Type B pancreatic cell (in vitro differentiated cells): ENCODE measurements around the gene XKR7. TPM values are rescaled to one million over a fixed set of nuclear protein-coding genes. Genes with fewer than 3 reads are reported as not detected.

Source experiments
- DNase-seq: peaks from one replicate; pipeline ENCODE4 v3.0.0; 2021; ENCODE audit warnings: mixed read lengths; ENCODE audit not compliant: unreplicated experiment; ENCODE audit errors: extremely low spot score
- H3K27ac Mint-ChIP-seq: 2 replicates; pipeline ENCODE4 v1.8.0; 2021; ENCODE audit warnings: mild to moderate bottlenecking, mixed read lengths
- H3K27me3 Mint-ChIP-seq: 2 replicates; pipeline ENCODE4 v1.8.0; 2021; ENCODE audit warnings: mixed read lengths
- H3K36me3 Mint-ChIP-seq: 2 replicates; pipeline ENCODE4 v1.8.0; 2021; ENCODE audit warnings: mixed read lengths
- H3K4me1 Mint-ChIP-seq: one replicate; pipeline ENCODE4 v1.8.0; 2021; ENCODE audit warnings: mixed read lengths; ENCODE audit not compliant: unreplicated experiment
- H3K4me3 Mint-ChIP-seq: 2 replicates; pipeline ENCODE4 v1.8.0; 2021; ENCODE audit warnings: mild to moderate bottlenecking, mixed read lengths
- H3K9me3 Mint-ChIP-seq: 2 replicates; pipeline ENCODE4 v1.8.0; 2021; ENCODE audit warnings: mixed read lengths
- total RNA-seq: library from RNA; stranded (reverse); gene quantifications from 2 replicates; pipeline ENCODE4 v1.2.1, GENCODE V29; 2021; ENCODE audit warnings: low replicate concordance
- TF ChIP-seq, protein P1 (sequence below): fragments of 200-600 bp; sonication (generic); conservative IDR thresholded peaks from 2 replicates; pipeline ENCODE4 v1.5.0; 2021; ENCODE audit warnings: antibody characterized with exemption, mild to moderate bottlenecking

Gene XKR7
- total RNA-seq, 1 donor from 2014 or later: 4.9 TPM

GRCh38 chr20:31968291-31969126 is 558 bp downstream of the XKR7 start:
- peaks cover 93% of the 10 kb centered on the region for H3K27me3 Mint-ChIP-seq
- H3K4me1 Mint-ChIP-seq: peaks cover 9% of the 10 kb centered on the region
- peak; percentile 99 for DNase-seq
- H3K27ac Mint-ChIP-seq: no peak overlapping the region
- TF ChIP-seq, protein P1, sequence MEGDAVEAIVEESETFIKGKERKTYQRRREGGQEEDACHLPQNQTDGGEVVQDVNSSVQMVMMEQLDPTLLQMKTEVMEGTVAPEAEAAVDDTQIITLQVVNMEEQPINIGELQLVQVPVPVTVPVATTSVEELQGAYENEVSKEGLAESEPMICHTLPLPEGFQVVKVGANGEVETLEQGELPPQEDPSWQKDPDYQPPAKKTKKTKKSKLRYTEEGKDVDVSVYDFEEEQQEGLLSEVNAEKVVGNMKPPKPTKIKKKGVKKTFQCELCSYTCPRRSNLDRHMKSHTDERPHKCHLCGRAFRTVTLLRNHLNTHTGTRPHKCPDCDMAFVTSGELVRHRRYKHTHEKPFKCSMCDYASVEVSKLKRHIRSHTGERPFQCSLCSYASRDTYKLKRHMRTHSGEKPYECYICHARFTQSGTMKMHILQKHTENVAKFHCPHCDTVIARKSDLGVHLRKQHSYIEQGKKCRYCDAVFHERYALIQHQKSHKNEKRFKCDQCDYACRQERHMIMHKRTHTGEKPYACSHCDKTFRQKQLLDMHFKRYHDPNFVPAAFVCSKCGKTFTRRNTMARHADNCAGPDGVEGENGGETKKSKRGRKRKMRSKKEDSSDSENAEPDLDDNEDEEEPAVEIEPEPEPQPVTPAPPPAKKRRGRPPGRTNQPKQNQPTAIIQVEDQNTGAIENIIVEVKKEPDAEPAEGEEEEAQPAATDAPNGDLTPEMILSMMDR: no peak
- no peaks in the 10 kb centered on the region for H3K9me3 Mint-ChIP-seq
- no peaks in the 10 kb centered on the region for H3K36me3 Mint-ChIP-seq
- peak overlapping the region; percentile 90 for H3K4me3 Mint-ChIP-seq

GRCh38 chr20:31969991-31970390 is 2.0 kb downstream of the XKR7 start:
- Mint-ChIP-seq H3K4me1 (peaks cover 14% of the 10 kb centered on the region), H3K36me3 (no peaks in the 10 kb centered on the region), H3K9me3 (no peaks in the 10 kb centered on the region), H3K4me3 (peak overlapping the region; percentile 71), H3K27ac (no peak overlapping the region), H3K27me3 (peaks cover 83% of the 10 kb centered on the region)
- no peak for DNase-seq
- TF ChIP-seq, protein P1: no peak

GRCh38 chr20:31972471-31973021 is 4.6 kb downstream of the XKR7 start:
- H3K36me3 Mint-ChIP-seq: no peaks in the 10 kb centered on the region
- H3K4me1 Mint-ChIP-seq: peaks cover 14% of the 10 kb centered on the region
- no peak overlapping the region for H3K4me3 Mint-ChIP-seq
- TF ChIP-seq, protein P1: no peak
- no peak for DNase-seq
- H3K9me3 Mint-ChIP-seq: no peaks in the 10 kb centered on the region
- H3K27me3 Mint-ChIP-seq: peaks cover 62% of the 10 kb centered on the region
- H3K27ac Mint-ChIP-seq: no peak overlapping the region

GRCh38 chr20:31974296-31974695 is 6.3 kb downstream of the XKR7 start:
- H3K27ac Mint-ChIP-seq: no peak overlapping the region
- no peaks in the 10 kb centered on the region for H3K9me3 Mint-ChIP-seq
- no peak for DNase-seq

GRCh38 chr20:31974951-31975487 is 7.1 kb downstream of the XKR7 start:
- H3K4me1 Mint-ChIP-seq: peaks cover 10% of the 10 kb centered on the region
- H3K36me3 Mint-ChIP-seq: no peaks in the 10 kb centered on the region
- peaks cover 42% of the 10 kb centered on the region for H3K27me3 Mint-ChIP-seq
- H3K27ac Mint-ChIP-seq: no peak overlapping the region
- TF ChIP-seq, protein P1: no peak
- H3K4me3 Mint-ChIP-seq: no peak overlapping the region
- no peaks in the 10 kb centered on the region for H3K9me3 Mint-ChIP-seq
- no peak for DNase-seq

More at GRCh38 chr20:31974296-31974695, 6.3 kb downstream of the XKR7 start:
- TF ChIP-seq, protein P1: no peak
- Mint-ChIP-seq H3K4me3 (no peak overlapping the region), H3K4me1 (peaks cover 10% of the 10 kb centered on the region), H3K27me3 (peaks cover 50% of the 10 kb centered on the region), H3K36me3 (no peaks in the 10 kb centered on the region)
